Endothelial cell of umbilical vein (primary cell): ENCODE measurements around the gene GRIFIN. TPM values are rescaled to one million over a fixed set of nuclear protein-coding genes. Genes with fewer than 3 reads are reported as not detected.

Experiments used
- BruUV-seq: library from RNA; stranded (reverse); fragments of 400-500 nt; replicated peaks from 2 replicates; lab custom pipeline; 2021; lab: Mats Ljungman, UMichigan
- CTCF ChIA-PET: fragments of 300-600, 350-600 bp; sonication (Branson Sonifier 250); formaldehyde crosslinking; loops from one replicate; lab custom pipeline; 2021; ENCODE audit warnings: antibody characterized with exemption, inconsistent platforms; lab: Charles Lee
- POLR2A ChIA-PET: fragments of 300-600, 350-600 bp; sonication (Branson Sonifier 250); formaldehyde crosslinking; loops from one replicate; lab custom pipeline; 2021; ENCODE audit warnings: antibody characterized with exemption, inconsistent platforms; lab: Charles Lee
- DNase-seq: peaks from one replicate; pipeline ENCODE4 v3.0.0-alpha.2; 2011; ENCODE audit warnings: low read depth, low spot score
- FAIRE-seq: peaks from 2 replicates; lab custom pipeline; 2011; peaks lifted over from hg19 to GRCh38; lab: Jason Lieb, UNC
- H2AFZ ChIP-seq: 2 replicates; pipeline ENCODE4 v1.6.0; 2012; ENCODE audit warnings: low read depth, low read length, control low read depth, inconsistent platforms
- H3K27ac ChIP-seq: 2 replicates; pipeline ENCODE4 v1.5.1; 2011; ENCODE audit warnings: low read depth, mild to moderate bottlenecking, control low read depth, low read length, moderate library complexity; ENCODE audit not compliant: insufficient read depth
- H3K27me3 ChIP-seq, 2 experiments: 2 replicates each; pipeline versions ENCODE4 v1.6.0 to v1.6.1; 2011; ENCODE audit warnings: low read length in 2 of 2, mixed read lengths in 1 of 2; ENCODE audit not compliant: control insufficient read depth in 2 of 2, insufficient read depth in 2 of 2
- H3K36me3 ChIP-seq, 2 experiments: 2 replicates in 1 of 2; 3 replicates in 1 of 2; pipeline ENCODE4 v1.5.1; 2011; ENCODE audit warnings: low read length in 2 of 2, mild to moderate bottlenecking in 1 of 2, moderate library complexity in 1 of 2; ENCODE audit not compliant: control insufficient read depth in 2 of 2, insufficient read depth in 2 of 2; ENCODE audit errors: extremely low read depth in 1 of 2
- H3K4me1 ChIP-seq: 3 replicates; pipeline ENCODE4 v1.5.1; 2011; ENCODE audit warnings: mild to moderate bottlenecking, low read length; ENCODE audit not compliant: control insufficient read depth, insufficient read depth; ENCODE audit errors: extremely low read depth
- H3K4me2 ChIP-seq: 2 replicates; pipeline ENCODE4 v1.6.1; 2011; ENCODE audit warnings: low read length, control low read depth, mixed read lengths; ENCODE audit not compliant: insufficient read depth
- H3K4me3 ChIP-seq, 3 experiments: fragments of 200-600 bp in 1 of 3; sonication (generic), shearing (Covaris generic) in 1 of 3; replicated peaks in 1 of 3; 2 replicates each; pipeline ENCODE4 v1.5.1; 2011 to 2016; ENCODE audit warnings: control low read depth in 3 of 3, low read length in 3 of 3, mild to moderate bottlenecking in 2 of 3, inconsistent platforms in 1 of 3, low read depth in 1 of 3, moderate library complexity in 1 of 3; ENCODE audit not compliant: insufficient read depth in 1 of 3
- H3K79me2 ChIP-seq: 2 replicates; pipeline ENCODE4 v1.6.0; 2012; ENCODE audit warnings: low read length, inconsistent platforms; ENCODE audit not compliant: control insufficient read depth, insufficient read depth
- H3K9ac ChIP-seq: replicated peaks from 2 replicates; pipeline ENCODE3; 2011; ENCODE audit warnings: low read length, control low read depth; ENCODE audit not compliant: insufficient read depth; ENCODE audit errors: extremely low read depth
- H3K9me1 ChIP-seq: replicated peaks from 3 replicates; pipeline ENCODE4 v1.6.0; 2011; ENCODE audit warnings: mild to moderate bottlenecking, low read length; ENCODE audit not compliant: control insufficient read depth, insufficient read depth; ENCODE audit errors: extremely low read depth
- H3K9me3 ChIP-seq: replicated peaks from 2 replicates; pipeline ENCODE4 v1.5.1; 2012; ENCODE audit warnings: low read length, inconsistent platforms; ENCODE audit not compliant: control insufficient read depth, insufficient read depth
- H4K20me1 ChIP-seq: replicated peaks from 2 replicates; pipeline ENCODE3; 2011; ENCODE audit warnings: mild to moderate bottlenecking, low read length; ENCODE audit not compliant: control insufficient read depth, insufficient read depth; ENCODE audit errors: extremely low read depth
- EZH2 ChIP-seq: IDR thresholded peaks from 2 replicates; pipeline ENCODE4 v1.6.1; 2012; ENCODE audit warnings: borderline replicate concordance, low read depth, mild to moderate bottlenecking, moderate library complexity, low read length, inconsistent platforms; ENCODE audit not compliant: severe bottlenecking
- GATA2 ChIP-seq: IDR thresholded peaks from 2 replicates; pipeline ENCODE4 v1.7.0; 2011; ENCODE audit warnings: low read depth, mild to moderate bottlenecking, moderate library complexity, mixed read lengths, low read length; ENCODE audit not compliant: insufficient read length, insufficient read depth
- MAX ChIP-seq: IDR thresholded peaks from 2 replicates; pipeline ENCODE4 v1.6.1; 2011; ENCODE audit not compliant: insufficient read depth, insufficient read length
- MYC ChIP-seq: IDR thresholded peaks from one replicate; pipeline ENCODE4 v1.6.1; 2011; ENCODE audit warnings: mild to moderate bottlenecking, low read depth, low read length
- POLR2A ChIP-seq: IDR thresholded peaks from 2 replicates; pipeline ENCODE4 v1.6.1; 2012; ENCODE audit warnings: low read depth, mild to moderate bottlenecking, control low read depth, low read length
- dilution Hi-C: fragments of 300-500 bp; cut with MboI; formaldehyde crosslinking; loops from one replicate; pipeline ENCODE4 v1.15.0; 2019; ENCODE audit warnings: low sequenced_read_pairs; ENCODE audit not compliant: extremely low pct_ligation_motif_present
- intact Hi-C: fragments of 100-400 bp; cut with micrococcal nuclease; formaldehyde crosslinking; loops from one replicate; pipeline ENCODE4 v1.10.0; 2022
- polyA plus RNA-seq, 4 experiments: library from polyadenylated mRNA; depleted of rRNA in 3 of 4; stranded (reverse) in 3 of 4; unstranded in 1 of 4; fragments of >200 nt; gene quantifications; 2 replicates each; pipeline versions ENCODE4 v1.2.1 to v1.2.3, GENCODE V29; 2011 to 2012; ENCODE audit warnings: missing spikeins in 1 of 4
- total RNA-seq: library from RNA; stranded (reverse); gene quantifications from 2 replicates; pipeline ENCODE4 v1.2.3, GENCODE V29; 2021
- TF ChIP-seq, protein P1 (sequence below), 2 donors: IDR thresholded peaks; 1 replicate in 1 of 2; 2 replicates in 1 of 2; pipeline ENCODE4 v1.5.1; 2011; ENCODE audit warnings: low read length in 2 of 2, mild to moderate bottlenecking in 2 of 2, moderate library complexity in 2 of 2, control low read depth in 1 of 2, inconsistent platforms in 1 of 2, low read depth in 1 of 2; ENCODE audit not compliant: insufficient read depth in 1 of 2; ENCODE audit errors: extremely low read depth in 1 of 2

Gene GRIFIN
- total and polyA plus RNA-seq, 2 donors (not counting 3 experiments of a cell fraction or from before 2014, with no cell fraction given) = not detected

- TF ChIP-seq POLR2A = no peak
- no peak for TF ChIP-seq GATA2
- no peak for TF ChIP-seq EZH2
- no peak for TF ChIP-seq MYC
- TF ChIP-seq MAX = no peak
- TF ChIP-seq, protein P1, sequence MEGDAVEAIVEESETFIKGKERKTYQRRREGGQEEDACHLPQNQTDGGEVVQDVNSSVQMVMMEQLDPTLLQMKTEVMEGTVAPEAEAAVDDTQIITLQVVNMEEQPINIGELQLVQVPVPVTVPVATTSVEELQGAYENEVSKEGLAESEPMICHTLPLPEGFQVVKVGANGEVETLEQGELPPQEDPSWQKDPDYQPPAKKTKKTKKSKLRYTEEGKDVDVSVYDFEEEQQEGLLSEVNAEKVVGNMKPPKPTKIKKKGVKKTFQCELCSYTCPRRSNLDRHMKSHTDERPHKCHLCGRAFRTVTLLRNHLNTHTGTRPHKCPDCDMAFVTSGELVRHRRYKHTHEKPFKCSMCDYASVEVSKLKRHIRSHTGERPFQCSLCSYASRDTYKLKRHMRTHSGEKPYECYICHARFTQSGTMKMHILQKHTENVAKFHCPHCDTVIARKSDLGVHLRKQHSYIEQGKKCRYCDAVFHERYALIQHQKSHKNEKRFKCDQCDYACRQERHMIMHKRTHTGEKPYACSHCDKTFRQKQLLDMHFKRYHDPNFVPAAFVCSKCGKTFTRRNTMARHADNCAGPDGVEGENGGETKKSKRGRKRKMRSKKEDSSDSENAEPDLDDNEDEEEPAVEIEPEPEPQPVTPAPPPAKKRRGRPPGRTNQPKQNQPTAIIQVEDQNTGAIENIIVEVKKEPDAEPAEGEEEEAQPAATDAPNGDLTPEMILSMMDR (IDR thresholded peaks at IDR 0.05; ENCODE audit: extremely low read depth in 1 of 2, insufficient read depth in 1 of 2, low read depth in 1 of 2, low read length in 2 of 2) = no peak
- CTCF ChIA-PET = no interaction called here
Measured at GRCh38 chr7:2495418-2496299, 19.5 kb upstream of the GRIFIN start.

More at GRCh38 chr7:2495418-2496299, 19.5 kb upstream of the GRIFIN start:
- POLR2A ChIA-PET = no interaction called here
- no peak for DNase-seq
- BruUV-seq = no TSS peak
- H3K9me1 ChIP-seq = no peaks in the 10 kb centered on the region
- dilution Hi-C loops = no loop called here
- H3K4me3 ChIP-seq = no peak overlapping the region
- no peaks in the 10 kb centered on the region for H4K20me1 ChIP-seq
- H3K4me1 ChIP-seq = no peaks in the 10 kb centered on the region
- H3K27me3 ChIP-seq = no peaks in the 10 kb centered on the region
- H2AFZ ChIP-seq = no peak overlapping the region
- no peak overlapping the region for H3K27ac ChIP-seq
- H3K36me3 ChIP-seq = no peaks in the 10 kb centered on the region
- FAIRE-seq = no peak
- no peak overlapping the region for H3K4me2 ChIP-seq
- no peaks in the 10 kb centered on the region for H3K79me2 ChIP-seq
- no peak overlapping the region for H3K9ac ChIP-seq
- intact Hi-C loops = no loop called here
- H3K9me3 ChIP-seq = no peaks in the 10 kb centered on the region
